HuH-7 (cell line): ENCODE measurements around the gene NPY4R2.
"Not testable (repeated sequence)": the region's sequence is repeated elsewhere in the genome, so short reads cannot be mapped to it uniquely, and the experiment has no call there.

ENCODE experiments used
- DNase-seq: peaks from one replicate; pipeline ENCODE4 v3.0.0; 2011; ENCODE audit warnings: low spot score

Gene NPY4R2

GRCh38 chr10:47932824-47933223 lies 14.4 kb downstream of the NPY4R2 start:
- DNase-seq: not testable (repeated sequence)

GRCh38 chr10:47933462-47933861 lies 15.0 kb downstream of the NPY4R2 start:
- not testable (repeated sequence) for DNase-seq

- DNase-seq: not testable (repeated sequence)
Measured at GRCh38 chr10:47936772-47937228, 18.3 kb downstream of the NPY4R2 start.

GRCh38 chr10:47937634-47938033 lies 19.2 kb downstream of the NPY4R2 start:
- DNase-seq: not testable (repeated sequence)

- DNase-seq: not testable (repeated sequence)
Measured at GRCh38 chr10:47940821-47941220, 22.4 kb downstream of the NPY4R2 start.

GRCh38 chr10:47941379-47941778 lies 22.9 kb downstream of the NPY4R2 start:
- not testable (repeated sequence) for DNase-seq

- DNase-seq: not testable (repeated sequence)
Measured at GRCh38 chr10:47942351-47943019, 24.0 kb downstream of the NPY4R2 start.

- not testable (repeated sequence) for DNase-seq
Measured at GRCh38 chr10:47943328-47943727, 24.9 kb downstream of the NPY4R2 start.

- DNase-seq: not testable (repeated sequence)
Measured at GRCh38 chr10:47947424-47947823, 29.0 kb downstream of the NPY4R2 start.

- DNase-seq: not testable (repeated sequence)
Measured at GRCh38 chr10:47957158-47957557, 38.7 kb downstream of the NPY4R2 start.

GRCh38 chr10:47959677-47960076 lies 41.2 kb downstream of the NPY4R2 start:
- not testable (repeated sequence) for DNase-seq

- DNase-seq: not testable (repeated sequence)
Measured at GRCh38 chr10:47960699-47961098, 42.2 kb downstream of the NPY4R2 start.

- DNase-seq: not testable (repeated sequence)
Measured at GRCh38 chr10:47962785-47963184, 44.3 kb downstream of the NPY4R2 start.

- DNase-seq: not testable (repeated sequence)
Measured at GRCh38 chr10:47964280-47965063, 46.0 kb downstream of the NPY4R2 start.

- DNase-seq: not testable (repeated sequence)
Measured at GRCh38 chr10:47968988-47969387, 50.5 kb downstream of the NPY4R2 start.

- DNase-seq: not testable (repeated sequence)
Measured at GRCh38 chr10:47970047-47970446, 51.6 kb downstream of the NPY4R2 start.

GRCh38 chr10:47971598-47971997 lies 53.1 kb downstream of the NPY4R2 start:
- not testable (repeated sequence) for DNase-seq

GRCh38 chr10:47972077-47972476 lies 53.6 kb downstream of the NPY4R2 start:
- not testable (repeated sequence) for DNase-seq
